Smooth muscle cell of the brain vasculature (primary cell): ENCODE results near the gene MCM8.
"Not testable (repeated sequence)": the region's sequence is repeated elsewhere in the genome, so short reads cannot be mapped to it uniquely, and the experiment has no call there.

Experiments
- DNase-seq: peaks from one replicate; pipeline ENCODE4 v3.0.0-alpha.2; 2012; ENCODE audit warnings: low read depth, low spot score

Gene MCM8

DNA sequence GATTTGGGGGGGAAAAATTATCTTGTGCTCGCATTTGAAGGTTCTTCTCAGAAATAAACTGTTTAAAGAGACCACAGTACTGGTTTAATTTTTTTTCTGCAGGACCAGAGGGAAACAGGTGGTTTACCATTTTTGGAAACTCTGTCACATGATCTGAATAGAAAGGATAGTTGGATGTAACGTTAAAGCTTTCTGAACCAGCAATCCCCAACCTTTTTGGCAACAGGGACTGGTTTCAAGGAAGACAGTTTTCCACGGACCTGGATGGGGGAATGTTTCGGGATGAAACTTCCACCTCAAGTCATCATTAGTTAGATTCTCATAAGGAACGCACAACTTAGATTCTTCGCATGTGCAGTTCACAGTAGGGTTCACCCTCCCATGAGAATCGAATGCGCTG is 50.4 kb downstream of the MCM8 start:
- DNase-seq, result no peak

GRCh38 chr20:6006603-6006949 is 56.1 kb downstream of the MCM8 start:
- no peak for DNase-seq

DNA sequence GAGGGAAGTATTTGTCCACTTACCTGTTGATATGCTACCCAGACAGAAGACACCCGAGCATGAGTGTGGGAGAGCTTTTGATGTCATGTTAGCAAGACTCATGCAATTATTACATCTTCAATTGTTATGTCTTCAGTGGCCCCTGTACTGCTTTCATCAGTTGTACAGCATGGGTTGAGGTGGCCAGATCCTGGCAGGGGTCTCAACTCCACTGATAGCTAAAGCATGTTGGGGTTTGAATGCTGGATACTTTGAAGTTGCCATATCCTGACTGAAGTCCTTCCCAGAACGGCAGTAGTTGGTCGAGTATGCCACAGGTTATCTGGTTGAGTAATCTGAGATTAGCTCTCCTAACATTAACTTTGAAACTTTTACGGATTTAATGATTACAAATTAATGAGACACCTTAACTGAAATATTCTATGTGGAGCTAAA is 56.7 kb downstream of the MCM8 start:
- no peak for DNase-seq

- no peak for DNase-seq
These were observed 57.2 kb downstream of the MCM8 start for GRCh38 chr20:6007529-6008103.

DNA sequence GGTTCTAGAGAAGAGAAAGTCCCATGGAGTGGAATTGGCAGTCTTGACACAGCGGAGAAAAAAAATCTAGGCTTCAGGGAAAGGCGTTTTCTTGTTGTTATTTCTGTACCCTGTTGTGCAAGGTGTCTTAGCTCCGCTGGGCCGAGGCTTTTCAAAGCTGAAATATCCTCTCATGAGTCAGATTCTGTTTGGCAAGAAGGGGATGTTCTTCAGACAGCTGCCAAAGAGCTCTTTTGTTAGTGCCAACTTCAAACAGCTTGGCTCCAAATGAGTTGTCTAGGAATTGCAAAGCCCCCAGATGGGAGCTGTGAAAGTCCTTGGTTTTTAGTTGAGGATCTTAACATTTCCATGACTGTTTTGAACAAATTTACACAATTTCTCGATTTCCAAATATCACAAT is 57.8 kb downstream of the MCM8 start:
- no peak for DNase-seq

- no peak for DNase-seq
These were observed 61.7 kb downstream of the MCM8 start for GRCh38 chr20:6012179-6012578.

- no peak for DNase-seq
These were observed 63.6 kb downstream of the MCM8 start for GRCh38 chr20:6014017-6014416.

- no peak for DNase-seq
These were observed 64.5 kb downstream of the MCM8 start for GRCh38 chr20:6014957-6015356.

GRCh38 chr20:6017467-6017866 is 67.0 kb downstream of the MCM8 start:
- DNase-seq, result no peak

GRCh38 chr20:6017880-6018279 is 67.4 kb downstream of the MCM8 start:
- DNase-seq, result no peak

- no peak for DNase-seq
These were observed 74.3 kb downstream of the MCM8 start for GRCh38 chr20:6024768-6025167.

GRCh38 chr20:6026051-6026450 is 75.6 kb downstream of the MCM8 start:
- no peak for DNase-seq

- DNase-seq, result no peak
These were observed 78.4 kb downstream of the MCM8 start for GRCh38 chr20:6028818-6029217.

- no peak for DNase-seq
These were observed 79.1 kb downstream of the MCM8 start for GRCh38 chr20:6029538-6029937.

DNA sequence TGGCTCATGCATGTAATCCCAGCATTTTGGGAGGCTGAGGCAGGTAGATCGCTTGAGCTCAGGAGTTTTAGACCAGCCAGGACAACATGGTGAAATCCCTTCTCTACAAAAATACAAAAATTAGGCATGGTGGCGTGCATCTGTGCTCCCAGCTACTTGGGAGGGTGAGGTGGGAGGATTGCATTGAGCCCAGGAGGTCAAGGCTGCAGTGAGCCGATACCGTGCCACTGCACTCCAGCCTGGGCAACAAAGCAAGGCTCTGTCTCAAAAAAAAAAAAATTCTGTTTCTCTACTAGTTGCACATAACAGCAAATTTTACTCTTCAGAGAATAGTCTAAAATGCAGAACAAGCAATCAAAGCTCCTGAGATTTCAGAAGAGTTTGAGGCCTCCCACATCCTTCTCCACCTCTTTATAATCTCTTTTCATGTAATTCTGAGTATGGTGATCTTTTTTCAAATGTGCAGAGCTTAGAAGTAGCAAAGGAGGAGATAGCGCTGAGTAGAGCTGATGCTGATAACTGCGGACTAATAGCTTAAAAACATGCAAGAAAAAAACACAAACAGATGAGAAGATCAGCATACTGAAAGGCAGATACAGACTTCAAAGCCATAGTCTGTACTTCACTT is 80.1 kb downstream of the MCM8 start:
- DNase-seq, result no peak

GRCh38 chr20:6032907-6033306 is 82.5 kb downstream of the MCM8 start:
- DNase-seq, result not testable (repeated sequence)

- no peak for DNase-seq
These were observed 83.9 kb downstream of the MCM8 start for GRCh38 chr20:6034134-6034969.

DNA sequence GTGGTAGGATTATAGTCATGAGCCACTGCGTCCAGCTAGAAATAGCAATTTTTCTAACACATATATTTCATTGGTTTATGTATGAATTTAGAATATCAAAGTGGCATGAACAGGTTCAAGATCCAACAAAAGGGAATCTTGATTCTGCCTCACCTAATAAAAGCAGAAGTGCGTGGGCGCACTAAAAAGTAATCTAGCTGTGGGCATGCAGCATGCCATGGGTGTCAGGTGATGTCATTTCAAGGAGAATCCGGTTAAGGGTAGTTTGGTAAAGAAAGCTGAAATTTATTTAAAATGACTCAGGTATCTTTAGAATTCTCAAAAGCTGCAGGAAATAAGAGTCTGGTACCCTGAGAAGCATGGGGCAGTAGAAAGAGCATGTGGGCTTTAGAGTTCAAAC is 85.8 kb downstream of the MCM8 start:
- no peak for DNase-seq

DNA sequence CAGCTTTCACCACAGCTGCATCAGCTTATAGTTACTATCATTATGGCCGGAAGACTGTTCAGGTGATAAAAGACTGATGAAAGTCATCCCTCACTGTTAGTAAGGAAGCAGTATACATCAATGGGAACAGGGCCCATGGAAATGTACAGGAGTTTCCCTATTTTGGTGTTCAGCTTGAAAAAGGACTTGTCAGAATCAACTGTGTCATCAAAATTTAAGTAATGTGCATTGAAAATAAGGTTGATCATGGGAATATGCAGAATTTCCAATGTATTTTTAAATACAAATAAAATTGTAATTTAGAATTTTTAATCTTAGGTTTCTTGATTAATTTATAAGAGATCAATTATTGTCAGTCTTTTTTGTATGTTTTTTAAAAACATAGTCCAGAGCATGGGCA is 86.6 kb downstream of the MCM8 start:
- DNase-seq, result no peak

- no peak for DNase-seq
These were observed 87.8 kb downstream of the MCM8 start for GRCh38 chr20:6038256-6038655.

DNA sequence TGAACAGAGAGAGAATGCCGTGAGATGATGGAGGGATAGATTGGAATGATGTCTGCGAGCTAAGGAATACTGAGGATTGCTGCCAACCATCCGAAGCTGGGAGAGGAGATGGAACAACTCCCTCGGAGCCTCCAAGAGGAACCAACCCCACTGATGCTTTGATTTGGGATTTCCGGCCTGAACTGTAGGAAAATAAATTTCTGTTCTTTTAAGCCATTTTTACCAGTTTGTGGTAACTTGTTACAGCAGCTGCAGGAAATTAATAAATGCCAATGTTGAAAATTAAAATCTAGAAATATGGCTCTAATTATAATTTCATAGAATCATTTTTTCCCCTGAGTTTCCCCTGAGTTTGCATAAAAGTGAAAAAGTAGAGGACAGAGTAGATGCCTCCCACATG is 89.3 kb downstream of the MCM8 start:
- DNase-seq, result no peak

DNA sequence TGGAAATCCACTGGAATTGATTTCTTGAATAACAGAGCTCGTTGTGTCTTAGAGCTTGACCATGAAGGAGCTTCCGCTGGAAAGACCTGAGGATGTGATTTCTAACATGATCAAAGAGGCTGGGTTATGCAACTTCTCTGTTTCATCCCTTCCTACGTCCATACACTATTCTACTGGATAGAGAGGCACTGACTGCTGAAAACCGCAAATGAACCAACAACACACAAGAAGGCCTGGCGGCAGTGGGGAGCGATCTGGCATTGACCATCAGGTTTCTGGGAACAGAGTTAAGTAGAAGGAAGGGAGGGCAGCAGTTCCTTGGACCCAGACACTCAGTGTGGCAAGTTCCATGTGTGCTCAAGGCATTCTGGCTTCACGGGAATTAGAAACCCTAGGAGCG is 90.1 kb downstream of the MCM8 start:
- no peak for DNase-seq
